Stomach (tissue), 9 donors: ENCODE data around the gene STK4. TPM values are rescaled to one million over a fixed set of nuclear protein-coding genes. Genes with fewer than 3 reads are reported as not detected.

ENCODE experiments used
- DNase-seq, 2 donors: peaks; one replicate each; pipeline versions ENCODE4 v3.0.0 to v3.0.0-alpha.2; 2013 to 2019
- H3K27ac ChIP-seq, 5 donors: fragments of 200-600 bp in 4 of 5; sonication (generic) in 4 of 5; one replicate each; pipeline ENCODE4 v1.5.1; 2013 to 2019; ENCODE audit warnings: mild to moderate bottlenecking in 1 of 5, moderate library complexity in 1 of 5
- H3K27me3 ChIP-seq, 3 donors: fragments of 200-600 bp; sonication (generic); one replicate each; pipeline ENCODE4 v1.5.1; 2017 to 2019; ENCODE audit warnings: mixed run types in 1 of 3
- H3K36me3 ChIP-seq, 4 donors: fragments of 200-600 bp; sonication (generic); 1 replicate in 3 of 4; 2 replicates in 1 of 4; pipeline ENCODE4 v1.5.1; 2016 to 2019
- H3K4me1 ChIP-seq, 4 donors: fragments of 200-600 bp; sonication (generic); one replicate each; pipeline ENCODE4 v1.5.1; 2016 to 2019
- H3K4me3 ChIP-seq, 4 donors: fragments of 200-600 bp; sonication (generic) in 3 of 4; one replicate each; pipeline ENCODE4 v1.5.1; 2016 to 2019; ENCODE audit warnings: mild to moderate bottlenecking in 1 of 4
- H3K9me3 ChIP-seq, 4 donors: fragments of 200-600 bp; sonication (generic); one replicate each; pipeline ENCODE4 v1.5.1; 2016 to 2019
- CTCF ChIP-seq, 7 experiments: fragments of 450-650 bp in 4 of 7; fragments of 200-600 bp in 3 of 7; sonication (generic) in 3 of 7; IDR thresholded peaks; one replicate each; pipeline ENCODE4 v1.5.1; 2016 to 2019; ENCODE audit warnings: antibody characterized with exemption in 7 of 7, control low read depth in 2 of 7, mild to moderate bottlenecking in 1 of 7
- EP300 ChIP-seq: sonication (generic); formaldehyde crosslinking; IDR thresholded peaks from one replicate; pipeline ENCODE4 v1.6.1; 2017; ENCODE audit warnings: antibody characterized with exemption
- POLR2A ChIP-seq, 4 donors: fragments of 450-650 bp; IDR thresholded peaks; one replicate each; pipeline ENCODE4 v1.6.1; 2016; ENCODE audit warnings: antibody characterized with exemption in 4 of 4, control low read depth in 2 of 4, mild to moderate bottlenecking in 1 of 4, moderate library complexity in 1 of 4
- POLR2AphosphoS5 ChIP-seq, 3 donors: sonication (generic); formaldehyde crosslinking; IDR thresholded peaks; one replicate each; pipeline ENCODE4 v1.6.1; 2016; ENCODE audit warnings: antibody characterized with exemption in 3 of 3
- WGBS, 5 donors: extraction: QIAGEN DNeasy Blood & Tissue Kit in 3 of 5; methylation state at CpG; one replicate each; pipeline versions ENCODE4 v1.1.5 to v1.1.7; 2013 to 2018; 5-methylcytosine and 5-hydroxymethylcytosine counted together
- intact Hi-C: fragments of 100-400 bp; cut with DNase I; formaldehyde crosslinking; loops from one replicate; pipeline ENCODE4 v1.15.1; 2023; ENCODE audit warnings: low total_unique reads
- polyA plus RNA-seq, 3 donors: library from polyadenylated mRNA; stranded (reverse); fragments of 200-250 nt; gene quantifications; one replicate each; pipeline ENCODE4 v1.2.3, GENCODE V29; 2013
- total RNA-seq, 5 donors: library from RNA; depleted of rRNA; stranded (reverse); fragments of >200 nt; gene quantifications; one replicate each; pipeline versions ENCODE4 v1.1.0 to v1.2.3, GENCODE V29; 2014 to 2016
- donor health status: healthy with polysubstance abuse.
- donor health status: Bipolar disorder and iron deficiency.
- donor health status: healthy.

STK4 gene
- total and polyA plus RNA-seq, 8 donors = 4.8 to 49.6 (median 19.3) TPM

- H3K27ac ChIP-seq = no peak overlapping the region
- peaks cover 36 to 100% (median 97%) of the 10 kb centered on the region in 4 donors for H3K36me3 ChIP-seq
- DNase-seq = no peak
- no peak for TF ChIP-seq EP300
- no peak for TF ChIP-seq CTCF (IDR thresholded peaks at IDR 0.05)
- no peak for TF ChIP-seq POLR2A (IDR thresholded peaks at IDR 0.05)
- no peak for TF ChIP-seq POLR2AphosphoS5 (IDR thresholded peaks at IDR 0.05)
- H3K27me3 ChIP-seq = no peaks in the 10 kb centered on the region
- no peaks in the 10 kb centered on the region for H3K4me1 ChIP-seq
- WGBS, 5 donors = 81 to 90% (median 89%) methylated on average over 4 of the region's 4 CpGs
- intact Hi-C loops = no loop called here
- no peaks in the 10 kb centered on the region for H3K9me3 ChIP-seq
- H3K4me3 ChIP-seq = no peak overlapping the region
Measured at GRCh38 chr20:44942264-44942973, 23.9 kb upstream of the STK4 start.

- no peaks in the 10 kb centered on the region for H3K4me1 ChIP-seq
- no peak for DNase-seq
- intact Hi-C loops = no loop called here
- WGBS, 5 donors = 88 to 93% (median 91%) methylated on average over 4 of the region's 4 CpGs
- no peak overlapping the region for H3K27ac ChIP-seq
- H3K9me3 ChIP-seq = no peaks in the 10 kb centered on the region
- no peaks in the 10 kb centered on the region for H3K27me3 ChIP-seq
- H3K4me3 ChIP-seq = no peak overlapping the region
- peaks cover 47 to 100% (median 99%) of the 10 kb centered on the region in 4 donors for H3K36me3 ChIP-seq
- no peak for TF ChIP-seq POLR2A (IDR thresholded peaks at IDR 0.05)
- TF ChIP-seq POLR2AphosphoS5 (IDR thresholded peaks at IDR 0.05) = no peak
- TF ChIP-seq CTCF (IDR thresholded peaks at IDR 0.05) = no peak
- TF ChIP-seq EP300 = no peak
Measured at GRCh38 chr20:44943828-44944227, 22.5 kb upstream of the STK4 start.

GRCh38 chr20:44945261-44945660 is 21.1 kb upstream of the STK4 start:
- Histone ChIP-seq H3K4me3 (no peak overlapping the region), H3K27me3 (no peaks in the 10 kb centered on the region), H3K36me3 (peaks cover 57 to 100% (median 100%) of the 10 kb centered on the region in 4 donors), H3K27ac (no peak overlapping the region), H3K9me3 (no peaks in the 10 kb centered on the region), H3K4me1 (no peaks in the 10 kb centered on the region)
- no peak for TF ChIP-seq EP300
- no peak for TF ChIP-seq CTCF (IDR thresholded peaks at IDR 0.05)
- TF ChIP-seq POLR2A (IDR thresholded peaks at IDR 0.05) = no peak
- TF ChIP-seq POLR2AphosphoS5 (IDR thresholded peaks at IDR 0.05) = no peak
- WGBS, 5 donors = 86 to 94% (median 90%) methylated on average over 6 of the region's 6 CpGs
- no peak for DNase-seq
- intact Hi-C loops = no loop called here

- Histone ChIP-seq H3K4me1 (no peaks in the 10 kb centered on the region), H3K27me3 (no peaks in the 10 kb centered on the region), H3K36me3 (peaks cover 64 to 100% (median 100%) of the 10 kb centered on the region in 4 donors), H3K27ac (no peak overlapping the region), H3K9me3 (no peaks in the 10 kb centered on the region), H3K4me3 (no peak overlapping the region)
- DNase-seq = no peak
- WGBS, 5 donors = 66 to 85% (median 70%) methylated on average over 2 of the region's 2 CpGs
- intact Hi-C loops = no loop called here
- TF ChIP-seq POLR2A (IDR thresholded peaks at IDR 0.05) (no peak), POLR2AphosphoS5 (IDR thresholded peaks at IDR 0.05) (no peak), EP300 (no peak), CTCF (IDR thresholded peaks at IDR 0.05) (no peak)
Measured at GRCh38 chr20:44946271-44946852, 19.9 kb upstream of the STK4 start.
